DMS53 treated with DMSO at 0.1 percent for 48 hours (cell line): Measurements from ENCODE around the gene UBR1.
A peak's percentile ranks its signal among the peaks of the same experiment; 100 is the strongest.
"Not testable (repeated sequence)": the region's sequence is repeated elsewhere in the genome, so short reads cannot be mapped to it uniquely, and the experiment has no call there.

Source experiments
- DNase-seq: peaks from one replicate; lab custom pipeline; 2025; ENCODE audit not compliant: unreplicated experiment; lab: John Stamatoyannopoulos, UW

The UBR1 gene

GRCh38 chr15:43105778-43106485 is at the start of gene UBR1:
Gene UBR1, minus strand, starts transcription at chr15:43106038. Its CDS starts 16 bp downstream, at chr15:43106022.
- peak; percentile 57 for DNase-seq

- no peak for DNase-seq
Observed at GRCh38 chr15:43153269-43153668, 47.4 kb upstream of the UBR1 start.

- no peak for DNase-seq
Observed at GRCh38 chr15:43151688-43152087, 45.9 kb upstream of the UBR1 start.

GRCh38 chr15:43150191-43150929 is 44.5 kb upstream of the UBR1 start:
- DNase-seq = no peak

GRCh38 chr15:43146184-43146583 is 40.3 kb upstream of the UBR1 start:
- DNase-seq = no peak

- no peak for DNase-seq
Observed at GRCh38 chr15:43144512-43144911, 38.7 kb upstream of the UBR1 start.

- DNase-seq = no peak
Observed at GRCh38 chr15:43143203-43143941, 37.5 kb upstream of the UBR1 start.

GRCh38 chr15:43135351-43135750 is 29.5 kb upstream of the UBR1 start:
- DNase-seq = no peak

GRCh38 chr15:43134157-43134635 is 28.4 kb upstream of the UBR1 start:
- no peak for DNase-seq

- DNase-seq = peak; percentile 86
Observed at GRCh38 chr15:43133430-43134156, 27.8 kb upstream of the UBR1 start, which contains the start of gene TMEM62. Gene TMEM62, plus strand, starts transcription at chr15:43133586. Its CDS starts 217 bp downstream, at chr15:43133803.

- no peak for DNase-seq
Observed at GRCh38 chr15:43132830-43133429, 27.1 kb upstream of the UBR1 start.

GRCh38 chr15:43128980-43129335 is 23.1 kb upstream of the UBR1 start:
- no peak for DNase-seq

GRCh38 chr15:43128174-43128979 is 22.5 kb upstream of the UBR1 start:
- DNase-seq = not testable (repeated sequence)

- peak; percentile 97 for DNase-seq
Observed at GRCh38 chr15:43127752-43128151, 21.9 kb upstream of the UBR1 start.

- DNase-seq = no peak
Observed at GRCh38 chr15:43126356-43126755, 20.5 kb upstream of the UBR1 start.

- no peak for DNase-seq
Observed at GRCh38 chr15:43125100-43125661, 19.3 kb upstream of the UBR1 start.

GRCh38 chr15:43121863-43122262 is 16.0 kb upstream of the UBR1 start:
- no peak for DNase-seq

GRCh38 chr15:43118829-43119228 is 13.0 kb upstream of the UBR1 start:
- DNase-seq = no peak

GRCh38 chr15:43118286-43118685 is 12.4 kb upstream of the UBR1 start:
- no peak for DNase-seq
